Erythroblast (primary cell): ENCODE measurements around the gene PRPF19.

Source experiments
- GATA1 ChIP-seq: IDR thresholded peaks from 2 replicates; pipeline ENCODE4 v1.6.1; 2011; ENCODE audit warnings: low read depth, mild to moderate bottlenecking, control low read depth, low read length, moderate library complexity
- POLR2A ChIP-seq: IDR thresholded peaks from 2 replicates; pipeline ENCODE4 v1.6.1; 2011; ENCODE audit warnings: mild to moderate bottlenecking, low read length

DNA sequence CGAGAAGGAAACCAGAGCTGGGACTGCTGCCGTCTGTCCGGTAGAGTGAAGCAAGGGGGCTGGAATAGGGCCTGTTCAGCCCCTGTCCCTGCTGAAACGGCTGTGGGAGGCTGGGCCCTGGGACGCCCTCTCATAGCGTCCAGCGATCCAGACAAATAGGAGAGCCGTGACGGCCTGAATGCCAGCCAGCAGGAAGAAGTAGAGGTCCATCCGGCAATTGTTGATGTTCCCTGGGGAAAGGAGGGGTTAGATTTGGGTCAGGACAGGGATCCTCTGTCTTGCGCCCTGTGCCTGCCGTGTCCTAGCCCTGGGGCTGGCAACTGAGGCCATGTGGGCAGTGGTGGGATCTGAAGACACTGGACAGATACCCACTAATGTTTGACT is 30.8 kb upstream of the PRPF19 start:
- TF ChIP-seq POLR2A (no peak), GATA1 (no peak)
